GM18951 (cell line): ENCODE results near the gene PARM1.

Experiments
- POLR2A ChIP-seq: IDR thresholded peaks from 4 replicates; pipeline ENCODE4 v1.6.1; 2011; ENCODE audit warnings: mild to moderate bottlenecking; ENCODE audit not compliant: insufficient read length, insufficient read depth; ENCODE audit errors: extremely low read depth
- in situ Hi-C: fragments of 300-500 bp; cut with MboI; formaldehyde crosslinking; loops from one replicate; pipeline ENCODE4 v1.12.0; 2022; ENCODE audit warnings: low sequenced_read_pairs, mixed read lengths, inconsistent platforms; ENCODE audit not compliant: unreplicated experiment

The PARM1 gene

GRCh38 chr4:74930162-74930561 is 2.8 kb upstream of the PARM1 start:
- in situ Hi-C loops: no loop called here
- TF ChIP-seq POLR2A: no peak

GRCh38 chr4:74931376-74931775 is 1.5 kb upstream of the PARM1 start:
- TF ChIP-seq POLR2A: no peak
- in situ Hi-C loops: no loop called here

- no peak for TF ChIP-seq POLR2A
- in situ Hi-C loops: no loop called here
Observed at GRCh38 chr4:74932010-74932409, 906 bp upstream of the PARM1 start.

- in situ Hi-C loops: no loop called here
Observed at GRCh38 chr4:74933562-74934015, 673 bp downstream of the PARM1 start.

GRCh38 chr4:74934016-74934831 is 1.3 kb downstream of the PARM1 start:
- in situ Hi-C loops: no loop called here
- no peak for TF ChIP-seq POLR2A

More at GRCh38 chr4:74933562-74934015, 673 bp downstream of the PARM1 start:
- TF ChIP-seq POLR2A: no peak

GRCh38 chr4:74934888-74935287 is 2.0 kb downstream of the PARM1 start:
- no peak for TF ChIP-seq POLR2A
- in situ Hi-C loops: no loop called here

- in situ Hi-C loops: no loop called here
- TF ChIP-seq POLR2A: no peak
Observed at GRCh38 chr4:74941123-74941522, 8.2 kb downstream of the PARM1 start.

GRCh38 chr4:74942251-74942917 is 9.5 kb downstream of the PARM1 start:
- in situ Hi-C loops: no loop called here
- no peak for TF ChIP-seq POLR2A

GRCh38 chr4:74942918-74943253 is 10.0 kb downstream of the PARM1 start:
- no peak for TF ChIP-seq POLR2A
- in situ Hi-C loops: no loop called here

- in situ Hi-C loops: no loop called here
- TF ChIP-seq POLR2A: no peak
Observed at GRCh38 chr4:74944354-74944793, 11.5 kb downstream of the PARM1 start.

GRCh38 chr4:74946196-74946595 is 13.3 kb downstream of the PARM1 start:
- no peak for TF ChIP-seq POLR2A
- in situ Hi-C loops: no loop called here

- no peak for TF ChIP-seq POLR2A
- in situ Hi-C loops: no loop called here
Observed at GRCh38 chr4:74947798-74948197, 14.9 kb downstream of the PARM1 start.

- in situ Hi-C loops: no loop called here
- TF ChIP-seq POLR2A: no peak
Observed at GRCh38 chr4:74948236-74948635, 15.3 kb downstream of the PARM1 start.

- in situ Hi-C loops: no loop called here
- no peak for TF ChIP-seq POLR2A
Observed at GRCh38 chr4:74950200-74950599, 17.3 kb downstream of the PARM1 start.

GRCh38 chr4:74950882-74951281 is 18.0 kb downstream of the PARM1 start:
- in situ Hi-C loops: no loop called here
- no peak for TF ChIP-seq POLR2A

- in situ Hi-C loops: no loop called here
- TF ChIP-seq POLR2A: no peak
Observed at GRCh38 chr4:74953647-74954046, 20.7 kb downstream of the PARM1 start.
